Measurements from ENCODE around the gene ZDHHC16.
"Not testable (repeated sequence)": the region's sequence is repeated elsewhere in the genome, so short reads cannot be mapped to it uniquely, and the experiment has no call there.

Gene ZDHHC16

DNA sequence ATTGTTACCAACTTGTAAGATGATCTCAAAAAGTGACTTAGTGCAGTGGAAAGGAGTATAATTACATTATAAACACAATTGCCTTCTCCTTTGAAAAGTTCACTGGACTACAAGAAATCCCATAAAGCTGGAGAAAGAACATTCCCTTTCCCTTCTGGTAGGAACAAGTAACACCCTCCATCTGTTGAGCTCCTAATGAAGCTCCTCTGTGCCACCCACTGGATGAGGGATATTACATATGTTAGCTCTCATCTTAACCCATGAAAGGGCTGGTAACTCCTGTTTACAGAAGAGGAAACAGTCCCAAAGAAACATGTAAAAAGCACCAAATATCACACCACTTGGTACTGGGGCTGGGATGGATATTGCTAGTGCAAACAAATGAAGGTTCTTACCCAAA is 11.9 kb upstream of the ZDHHC16 start:
- DNase-seq (ENCODE audit: low read depth in 1 of 2, low spot score in 1 of 2) = no peak

DNA sequence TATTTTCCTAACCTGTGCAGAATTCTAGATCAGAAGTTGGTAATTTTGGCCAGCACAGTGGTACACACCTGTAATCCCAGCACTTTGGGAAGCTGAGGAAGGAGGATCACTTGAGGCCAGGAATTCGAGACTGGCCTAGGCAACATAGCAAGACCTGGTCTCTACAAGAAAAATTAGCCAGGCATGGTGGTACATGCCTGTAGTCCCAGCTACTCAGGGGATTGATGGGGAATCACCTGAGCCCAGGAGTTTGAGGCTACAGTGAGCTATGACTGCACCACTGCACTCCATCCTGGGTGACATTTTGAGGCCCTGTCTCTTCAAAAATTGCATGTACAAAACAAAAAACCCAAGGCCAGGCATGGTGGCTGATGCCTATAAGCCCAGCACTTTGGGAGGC is 11.4 kb upstream of the ZDHHC16 start:
- no peak for DNase-seq (ENCODE audit: low read depth in 1 of 2, low spot score in 1 of 2)

- DNase-seq (ENCODE audit: low read depth in 1 of 2, low spot score in 1 of 2) = no peak
These were observed 10.8 kb upstream of the ZDHHC16 start for GRCh38 chr10:97435211-97435610.

- no peak for DNase-seq (ENCODE audit: low read depth in 1 of 2, low spot score in 1 of 2)
These were observed 3.7 kb upstream of the ZDHHC16 start for GRCh38 chr10:97442277-97442676.

DNA sequence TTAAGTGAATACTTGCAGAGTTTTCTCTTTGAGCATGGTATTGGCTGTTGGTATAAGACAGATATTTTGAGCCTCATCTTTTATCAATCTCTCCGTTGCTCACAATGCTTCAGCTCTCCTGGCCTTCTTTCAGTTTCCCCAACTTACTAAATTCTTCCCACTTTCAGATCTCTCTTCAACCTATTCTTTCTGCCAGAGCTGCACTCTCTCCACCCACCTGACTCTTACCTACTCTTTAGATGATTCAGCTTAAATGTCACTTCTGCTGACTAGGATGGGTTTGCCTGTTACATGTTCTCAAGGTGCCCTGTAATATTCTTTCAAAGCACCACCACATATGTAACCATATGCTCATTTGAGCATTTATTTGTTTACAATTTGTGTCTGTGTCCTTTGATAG is 1.8 kb upstream of the ZDHHC16 start:
- no peak for DNase-seq (ENCODE audit: low read depth in 1 of 2, low spot score in 1 of 2)

GRCh38 chr10:97445357-97445721 is 636 bp upstream of the ZDHHC16 start:
- DNase-seq (ENCODE audit: low read depth in 1 of 2, low spot score in 1 of 2) = no peak

DNA sequence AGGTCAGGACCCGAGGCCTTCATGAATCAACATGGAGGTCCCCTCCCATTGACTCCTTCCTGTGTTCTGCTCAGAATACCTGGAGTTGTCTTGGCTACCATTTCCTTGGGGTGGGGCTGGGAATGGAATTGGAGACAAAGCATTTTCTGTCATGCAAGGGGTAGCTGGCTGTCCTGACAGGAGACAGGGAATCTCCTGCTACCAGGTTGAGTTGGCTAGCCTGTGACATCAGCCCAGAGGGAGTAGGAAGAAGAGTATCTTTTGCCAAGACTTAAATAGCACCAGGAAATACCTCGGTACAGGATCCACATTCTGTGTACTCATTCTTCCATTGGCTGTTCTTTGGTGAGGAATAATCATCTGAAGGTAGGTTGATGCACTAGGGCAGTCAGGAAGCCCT is 4.9 kb downstream of the ZDHHC16 start:
- no peak for DNase-seq (ENCODE audit: low read depth in 1 of 2, low spot score in 1 of 2)

- no peak for DNase-seq (ENCODE audit: low read depth in 1 of 2, low spot score in 1 of 2)
These were observed 5.6 kb downstream of the ZDHHC16 start for GRCh38 chr10:97451605-97452004.

GRCh38 chr10:97452352-97452751 is 6.4 kb downstream of the ZDHHC16 start:
- no peak for DNase-seq (ENCODE audit: low read depth in 1 of 2, low spot score in 1 of 2)

DNA sequence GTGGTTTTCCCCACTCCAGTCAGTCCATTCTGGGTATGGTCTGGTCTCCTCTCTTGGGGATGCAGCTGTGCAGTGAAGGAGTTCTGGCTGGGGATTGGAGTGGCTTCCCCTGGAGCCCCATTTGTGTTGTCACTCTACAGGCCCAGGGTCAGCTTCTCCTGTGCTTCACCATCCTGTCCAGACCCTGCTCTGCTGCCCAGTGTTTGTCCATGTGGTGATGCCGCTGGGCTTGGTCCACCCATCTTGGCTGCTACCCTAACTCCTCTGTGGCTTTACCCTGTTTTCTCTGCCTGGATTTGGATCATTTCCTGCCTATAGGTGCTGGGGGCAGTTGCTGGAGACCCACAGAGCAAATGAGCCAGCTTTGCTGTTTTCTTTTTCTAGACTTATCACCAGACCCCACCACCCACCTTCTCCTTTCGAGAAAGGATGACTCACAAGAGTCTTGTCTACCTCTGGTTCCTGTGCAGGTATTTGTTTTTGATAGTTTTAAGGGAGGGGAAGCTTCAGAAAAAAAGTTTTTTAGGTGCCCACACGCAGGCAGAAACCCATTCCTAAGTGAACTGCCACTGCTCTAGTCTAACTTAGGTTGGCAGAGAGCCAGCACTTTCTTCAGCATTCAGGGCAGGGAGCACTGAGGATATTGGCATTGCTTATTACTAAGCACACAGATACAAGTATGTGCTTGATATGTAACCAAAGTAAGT is 8.5 kb downstream of the ZDHHC16 start:
- DNase-seq (ENCODE audit: low read depth in 1 of 2, low spot score in 1 of 2) = no peak

GRCh38 chr10:97456034-97456685 is 10.2 kb downstream of the ZDHHC16 start:
- no peak for DNase-seq (ENCODE audit: low read depth in 1 of 2, low spot score in 1 of 2)

DNA sequence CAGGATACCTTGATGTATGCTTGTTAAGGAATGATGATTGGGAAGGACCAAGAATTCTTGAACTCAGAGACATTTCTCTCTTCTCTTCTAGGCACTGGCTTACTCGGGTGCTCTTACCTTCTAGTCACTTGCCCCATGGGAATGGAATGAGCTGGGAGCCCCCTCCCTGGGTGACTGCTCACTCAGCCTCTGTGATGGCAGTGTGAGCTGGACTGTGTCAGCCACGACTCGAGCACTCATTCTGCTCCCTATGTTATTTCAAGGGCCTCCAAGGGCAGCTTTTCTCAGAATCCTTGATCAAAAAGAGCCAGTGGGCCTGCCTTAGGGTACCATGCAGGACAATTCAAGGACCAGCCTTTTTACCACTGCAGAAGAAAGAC is 10.7 kb downstream of the ZDHHC16 start:
- DNase-seq (ENCODE audit: low read depth in 1 of 2, low spot score in 1 of 2) = no peak

GRCh38 chr10:97459111-97459510 is 13.1 kb downstream of the ZDHHC16 start:
- DNase-seq (ENCODE audit: low read depth in 1 of 2, low spot score in 1 of 2) = no peak

DNA sequence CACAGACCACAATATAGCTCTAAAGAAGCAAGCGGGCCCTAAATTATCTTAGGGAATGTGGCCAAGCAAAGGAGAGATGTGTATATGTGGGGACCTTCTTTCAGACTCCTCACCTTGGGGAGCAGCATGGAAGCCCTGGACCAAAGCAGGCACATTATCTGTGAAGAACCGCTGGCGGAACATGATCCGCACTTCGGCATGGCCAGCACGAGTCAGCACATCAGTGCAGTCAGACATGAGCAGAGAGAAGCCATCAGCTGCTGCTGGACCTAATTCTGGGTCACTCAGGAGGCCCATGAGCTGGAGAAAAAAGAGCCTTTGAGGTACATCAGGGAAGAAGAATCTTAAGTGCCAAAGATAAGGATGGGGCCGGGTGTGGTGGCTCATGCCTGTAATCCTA is 14.0 kb downstream of the ZDHHC16 start:
- DNase-seq (ENCODE audit: low read depth in 1 of 2, low spot score in 1 of 2) = no peak

- no peak for DNase-seq (ENCODE audit: low read depth in 1 of 2, low spot score in 1 of 2)
These were observed 16.3 kb downstream of the ZDHHC16 start for GRCh38 chr10:97462309-97462708.

DNA sequence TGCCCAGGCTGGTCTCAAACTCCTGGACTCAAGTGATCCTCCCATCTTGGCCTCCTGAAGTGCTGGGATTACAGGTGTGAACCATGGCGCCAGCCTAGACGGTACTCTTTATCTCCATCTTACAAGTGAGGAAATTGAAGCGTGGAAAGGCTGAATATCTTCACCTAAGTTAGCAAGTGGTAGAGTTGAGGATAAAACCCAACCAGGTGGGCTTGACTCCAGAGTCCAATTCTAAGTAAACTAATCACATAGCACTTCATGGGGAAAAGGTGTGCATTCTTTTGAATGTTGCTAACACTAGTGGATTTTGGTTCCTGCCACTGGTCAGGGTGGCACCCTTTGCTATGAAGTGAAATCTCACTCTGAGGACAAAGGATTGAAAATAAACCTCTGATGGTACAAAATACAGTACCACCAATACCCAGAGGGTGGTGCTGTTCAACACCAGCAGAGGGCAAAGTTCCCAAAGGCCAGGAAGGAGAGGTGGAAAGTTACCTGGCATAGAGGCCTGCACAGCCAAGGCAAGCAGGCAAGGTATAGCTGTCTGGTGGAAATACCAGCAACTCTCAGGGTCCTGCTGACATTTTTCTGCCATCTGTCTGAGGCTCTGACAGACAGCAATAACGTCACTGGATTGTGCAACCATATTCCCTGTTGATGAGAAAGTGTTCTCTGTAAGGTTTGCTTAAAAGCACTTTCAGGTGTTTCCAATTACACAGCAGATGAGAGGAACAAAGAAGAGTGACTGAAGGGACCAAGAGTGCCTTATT is 17.6 kb downstream of the ZDHHC16 start:
- DNase-seq (ENCODE audit: low read depth in 1 of 2, low spot score in 1 of 2) = no peak

DNA sequence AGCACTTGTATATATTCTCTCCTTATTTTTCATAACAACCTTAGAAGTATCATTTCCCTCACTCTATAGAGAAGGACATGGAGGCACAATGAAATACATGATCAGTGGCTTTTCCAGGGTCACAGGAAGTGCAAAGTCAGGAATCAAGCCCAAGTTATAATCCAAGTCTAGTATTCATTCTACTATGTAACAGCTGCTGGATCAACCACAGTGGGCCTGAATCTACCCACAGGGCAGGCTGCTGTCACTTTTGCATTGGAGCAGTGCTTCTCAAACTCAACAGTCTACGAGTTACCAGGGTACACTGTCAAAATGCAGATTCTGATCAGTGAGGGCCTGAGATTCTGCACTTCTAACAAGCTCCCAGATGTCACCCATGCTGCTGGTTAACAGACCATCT is 18.3 kb downstream of the ZDHHC16 start:
- no peak for DNase-seq (ENCODE audit: low read depth in 1 of 2, low spot score in 1 of 2)

GRCh38 chr10:97465982-97466381 is 20.0 kb downstream of the ZDHHC16 start:
- DNase-seq (ENCODE audit: low read depth in 1 of 2, low spot score in 1 of 2) = no peak

- DNase-seq (ENCODE audit: low read depth in 1 of 2, low spot score in 1 of 2) = no peak
These were observed 20.8 kb downstream of the ZDHHC16 start for GRCh38 chr10:97466755-97467154.

GRCh38 chr10:97468162-97468561 is 22.2 kb downstream of the ZDHHC16 start:
- no peak for DNase-seq (ENCODE audit: low read depth in 1 of 2, low spot score in 1 of 2)

DNA sequence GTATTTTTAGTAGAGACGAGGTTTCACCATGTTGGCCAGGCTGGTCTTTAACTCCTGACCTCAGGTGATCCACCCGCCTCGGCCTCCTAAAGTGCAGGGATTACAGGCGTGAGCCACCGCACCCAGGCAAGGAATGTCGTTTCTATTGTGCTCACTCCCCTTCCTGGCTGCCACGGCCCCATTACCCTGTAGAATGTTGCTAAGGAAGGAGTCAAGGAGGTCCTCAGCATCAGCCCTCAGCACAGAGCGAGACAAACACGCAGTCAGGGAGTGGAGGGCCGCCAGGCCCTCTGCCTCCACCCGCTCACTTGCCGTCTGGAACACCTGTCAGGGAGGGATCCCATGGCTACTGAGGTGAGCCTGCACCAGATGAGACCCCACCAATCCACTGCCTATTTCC is 22.8 kb downstream of the ZDHHC16 start:
- DNase-seq (ENCODE audit: low read depth in 1 of 2, low spot score in 1 of 2) = not testable (repeated sequence)

- DNase-seq (ENCODE audit: low read depth in 1 of 2, low spot score in 1 of 2) = no peak
These were observed 28.9 kb downstream of the ZDHHC16 start for GRCh38 chr10:97474918-97475317.
